Stimulated activated CD8-positive, alpha-beta memory T cell treated with anti-CD3 and anti-CD28 coated beads, Interleukin-7, amount 100 ng/mL, for 4 hours (primary cell): Measurements from ENCODE around the gene AGAP3.

Source experiments
- DNase-seq, 2 donors: peaks; one replicate each; pipeline ENCODE4 v3.0.0-alpha.2; 2020; ENCODE audit warnings: low read depth in 2 of 2

Gene AGAP3

DNA sequence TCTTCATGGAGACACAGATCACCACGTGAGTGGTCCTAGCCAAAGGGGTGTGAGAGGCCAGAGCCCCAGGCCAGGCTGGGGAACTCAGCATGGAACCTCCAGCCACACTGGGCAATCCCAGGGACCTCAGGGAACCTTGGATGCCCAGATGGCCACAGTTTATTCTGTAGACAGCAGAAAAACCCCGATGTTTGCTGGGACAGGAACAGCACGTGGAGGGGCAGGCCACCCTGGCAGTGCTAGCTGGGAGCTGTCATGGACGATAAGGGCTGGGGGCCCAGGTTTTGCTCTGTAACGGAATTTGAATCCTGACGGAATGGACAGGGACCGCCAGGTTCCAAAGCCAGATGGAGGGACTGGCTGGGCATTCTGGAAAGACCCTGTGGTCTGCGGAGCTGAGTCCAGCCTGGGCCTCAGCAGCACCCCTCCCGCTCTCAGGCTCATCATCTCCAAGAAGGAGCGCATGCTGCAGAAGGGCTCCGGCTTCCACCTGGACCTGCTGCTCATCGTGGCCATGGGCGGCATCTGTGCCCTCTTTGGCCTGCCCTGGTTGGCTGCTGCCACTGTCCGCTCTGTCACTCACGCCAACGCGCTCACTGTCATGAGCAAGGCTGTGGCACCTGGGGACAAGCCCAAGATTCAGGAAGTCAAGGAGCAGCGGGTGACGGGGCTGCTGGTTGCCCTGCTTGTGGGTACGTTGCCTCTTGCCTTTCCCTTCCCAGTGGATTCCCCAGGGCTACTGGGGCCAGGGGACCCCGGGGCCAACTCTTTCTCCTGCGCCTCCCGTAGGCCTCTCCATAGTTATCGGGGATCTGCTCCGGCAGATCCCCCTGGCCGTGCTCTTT lies 11.2 kb upstream of the AGAP3 start:
- no peak for DNase-seq

DNA sequence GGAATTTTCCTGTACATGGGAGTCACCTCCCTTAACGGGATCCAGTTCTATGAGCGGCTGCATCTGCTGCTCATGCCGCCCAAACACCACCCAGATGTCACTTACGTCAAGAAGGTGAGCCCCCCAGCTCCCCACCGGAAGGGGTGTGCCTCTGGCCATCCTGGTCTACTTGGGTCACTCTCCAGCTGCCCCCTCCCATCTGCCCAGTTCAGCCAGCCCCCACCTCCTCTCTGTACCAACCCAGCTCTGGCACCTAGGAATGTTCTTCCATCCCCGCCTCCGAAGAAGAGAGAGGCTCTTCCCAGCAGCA lies 10.7 kb upstream of the AGAP3 start:
- no peak for DNase-seq

DNA sequence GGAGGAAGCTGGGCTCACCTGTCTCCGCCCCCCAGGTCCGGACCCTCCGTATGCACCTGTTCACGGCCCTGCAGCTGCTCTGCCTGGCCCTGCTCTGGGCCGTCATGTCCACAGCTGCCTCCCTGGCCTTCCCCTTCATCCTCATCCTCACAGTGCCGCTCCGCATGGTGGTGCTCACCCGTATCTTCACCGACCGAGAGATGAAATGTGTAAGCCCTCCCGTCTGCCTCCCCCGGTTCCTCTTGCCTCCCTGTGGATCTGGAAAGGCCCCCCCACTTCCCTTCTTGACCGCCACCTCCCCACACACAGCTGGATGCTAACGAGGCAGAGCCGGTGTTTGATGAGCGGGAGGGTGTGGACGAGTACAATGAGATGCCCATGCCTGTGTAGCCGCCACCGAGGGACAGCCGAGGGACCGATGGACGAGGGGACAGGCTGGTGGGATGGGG lies 10.3 kb upstream of the AGAP3 start:
- no peak for DNase-seq

DNA sequence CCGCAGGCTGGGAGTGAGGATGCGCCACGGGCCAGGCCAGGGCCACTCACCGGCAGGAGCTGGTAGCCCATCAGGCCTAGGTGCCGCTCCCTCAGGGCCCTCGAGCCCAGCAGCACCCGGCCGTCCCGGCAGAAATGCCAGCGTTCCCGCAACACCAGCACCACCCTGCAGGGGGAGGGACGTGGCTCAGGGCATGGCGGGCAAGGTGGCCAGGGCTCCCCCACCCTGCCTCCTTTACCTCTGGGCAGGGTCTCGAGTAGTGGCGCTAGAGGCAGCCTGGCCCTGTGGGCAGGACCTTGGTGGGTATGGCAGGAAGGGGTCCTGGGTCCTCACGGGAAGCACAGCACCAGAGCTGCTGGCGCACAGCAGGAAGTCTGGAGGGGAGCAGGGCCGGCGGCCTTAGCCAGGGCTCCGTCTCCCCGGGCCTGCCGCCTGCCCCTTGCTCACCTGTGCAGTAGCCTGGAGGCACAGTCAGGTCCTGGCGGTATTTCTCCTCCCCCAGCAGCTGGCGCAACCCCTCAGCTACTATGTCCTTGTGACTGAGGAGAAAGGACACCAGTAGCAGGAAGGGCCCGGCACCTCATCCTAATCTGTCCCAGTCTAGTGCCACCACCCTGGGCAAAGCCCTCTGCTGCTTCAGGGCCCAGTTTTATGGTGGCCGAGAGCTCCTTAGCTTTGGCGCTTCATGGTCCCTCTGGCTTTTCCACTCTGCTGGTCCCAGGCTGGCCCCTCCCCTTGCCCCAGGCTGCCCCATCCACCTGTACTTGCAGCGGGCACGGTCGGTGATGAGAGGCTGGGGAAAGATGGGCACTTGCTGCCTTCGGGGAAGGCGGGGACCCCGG lies 9.2 kb upstream of the AGAP3 start:
- no peak for DNase-seq

DNA sequence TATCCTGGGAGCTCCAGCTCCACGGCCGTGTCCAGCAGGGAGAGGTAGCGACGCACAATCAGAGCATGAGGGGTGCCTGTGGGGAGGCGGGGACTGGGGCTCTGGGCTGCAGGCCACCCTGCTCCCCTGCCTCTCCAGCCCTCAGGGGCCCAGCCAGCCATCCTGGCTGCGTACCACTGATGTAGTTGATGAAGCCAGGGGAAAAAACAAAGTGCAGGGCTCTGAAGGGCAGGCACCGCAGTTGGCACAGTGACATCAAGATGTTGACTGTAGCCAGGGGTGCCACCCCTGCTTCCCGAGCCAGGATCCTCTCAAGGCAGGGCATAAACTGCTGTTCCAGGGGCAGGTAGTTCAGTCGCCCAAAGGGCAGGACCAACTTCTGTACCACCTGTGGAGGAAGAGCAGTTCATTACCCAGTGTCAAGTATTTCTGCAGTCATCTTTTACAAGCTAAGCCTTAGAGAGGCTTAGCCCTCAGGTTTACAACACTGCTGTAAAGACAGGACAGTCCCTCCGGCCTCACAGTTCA lies 8.5 kb upstream of the AGAP3 start:
- no peak for DNase-seq

DNA sequence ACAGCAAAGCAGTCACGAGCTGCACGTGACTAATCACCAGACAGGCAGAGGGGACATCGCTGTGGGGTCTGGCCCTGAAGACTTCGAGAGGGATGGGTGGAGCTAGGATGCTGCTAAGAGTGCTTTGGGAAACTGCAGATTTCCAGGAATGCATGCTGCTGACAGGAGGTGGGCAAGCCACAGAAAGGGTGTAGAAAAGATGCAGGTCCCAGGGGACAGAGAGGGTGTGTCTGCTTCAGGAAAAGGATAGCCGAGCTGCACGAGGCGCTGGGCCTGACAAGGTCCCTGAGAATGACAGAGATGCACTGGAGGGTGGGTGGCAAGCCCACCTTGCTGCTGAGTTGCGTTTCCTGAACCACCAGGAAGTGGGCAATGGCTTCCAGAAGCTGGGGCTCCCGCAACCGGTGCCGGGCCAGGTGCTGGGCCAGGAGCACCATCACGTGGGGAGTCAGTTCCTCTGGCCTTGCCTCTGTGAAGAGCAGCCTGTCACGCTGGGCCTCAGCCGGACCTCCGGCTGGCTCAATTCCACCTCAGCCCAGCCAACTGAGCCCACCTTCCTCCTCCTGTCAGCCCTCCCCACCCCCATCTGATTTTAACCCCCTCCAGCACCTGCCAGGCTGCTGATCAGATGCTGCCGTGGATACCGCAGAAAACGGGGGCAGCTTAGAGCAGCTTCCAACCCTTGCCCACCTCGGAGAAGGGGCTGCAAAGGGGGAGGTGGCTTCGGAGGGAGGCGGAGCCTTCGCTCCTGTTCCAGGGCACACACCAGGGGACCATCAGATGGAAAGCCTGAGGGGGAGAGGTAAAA lies 7.8 kb upstream of the AGAP3 start:
- DNase-seq, result no peak

DNA sequence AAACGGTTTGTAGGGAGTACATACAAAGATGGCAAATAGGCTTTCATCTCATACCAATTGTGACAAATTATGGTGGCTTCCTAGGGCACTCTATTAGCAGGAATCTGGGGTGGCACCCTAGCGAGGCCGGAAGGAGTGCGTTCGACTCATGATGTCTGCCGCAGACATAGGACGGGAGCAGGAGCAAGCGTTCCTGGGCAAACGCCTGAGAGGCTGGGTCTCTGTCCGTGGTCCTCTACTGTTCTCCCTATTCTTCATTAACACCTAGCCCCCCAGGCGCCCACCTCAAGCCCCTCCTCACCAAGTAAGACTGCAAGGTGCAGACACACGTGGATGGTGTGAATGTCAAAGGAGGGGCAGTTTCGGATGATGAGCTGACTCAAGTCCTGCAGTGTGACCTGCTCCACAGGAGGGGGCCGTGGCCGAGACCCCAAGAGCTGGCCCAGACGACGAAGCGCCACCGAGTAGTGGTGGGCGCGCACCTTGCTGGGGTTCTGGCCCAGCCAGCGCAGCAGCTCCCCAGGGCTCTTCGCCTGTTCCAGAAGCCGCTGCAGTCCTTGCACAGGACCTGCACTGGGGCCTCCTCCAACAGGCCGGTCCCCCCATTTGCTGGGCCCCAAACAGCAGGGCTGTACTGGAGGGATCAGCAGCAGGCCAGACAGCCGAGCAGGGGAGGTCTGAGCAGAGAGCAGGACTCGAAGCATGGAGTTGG lies 6.9 kb upstream of the AGAP3 start:
- DNase-seq, result no peak

DNA sequence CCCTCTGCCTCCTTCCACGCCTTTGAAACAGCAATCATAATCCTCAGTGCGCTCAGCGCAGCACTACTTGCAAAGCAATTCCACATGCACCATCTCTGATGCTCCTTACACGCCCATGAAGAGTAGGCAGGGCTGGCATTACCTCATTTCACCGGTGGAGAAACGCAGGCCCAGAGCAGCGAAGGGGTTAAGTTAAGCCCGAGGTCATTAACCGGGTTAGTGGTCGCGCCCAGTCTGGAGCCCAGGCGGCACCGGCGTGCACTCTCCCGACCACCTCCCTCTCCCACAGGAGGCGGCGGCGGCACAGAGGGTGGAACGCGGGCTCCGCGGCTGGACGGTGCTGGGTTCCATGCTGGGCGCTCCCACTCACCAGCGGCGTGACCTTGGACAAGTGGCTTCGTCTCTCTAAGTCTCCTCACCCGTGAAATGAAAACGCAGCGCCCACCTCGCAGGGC lies 6.2 kb upstream of the AGAP3 start:
- DNase-seq, result no peak

DNA sequence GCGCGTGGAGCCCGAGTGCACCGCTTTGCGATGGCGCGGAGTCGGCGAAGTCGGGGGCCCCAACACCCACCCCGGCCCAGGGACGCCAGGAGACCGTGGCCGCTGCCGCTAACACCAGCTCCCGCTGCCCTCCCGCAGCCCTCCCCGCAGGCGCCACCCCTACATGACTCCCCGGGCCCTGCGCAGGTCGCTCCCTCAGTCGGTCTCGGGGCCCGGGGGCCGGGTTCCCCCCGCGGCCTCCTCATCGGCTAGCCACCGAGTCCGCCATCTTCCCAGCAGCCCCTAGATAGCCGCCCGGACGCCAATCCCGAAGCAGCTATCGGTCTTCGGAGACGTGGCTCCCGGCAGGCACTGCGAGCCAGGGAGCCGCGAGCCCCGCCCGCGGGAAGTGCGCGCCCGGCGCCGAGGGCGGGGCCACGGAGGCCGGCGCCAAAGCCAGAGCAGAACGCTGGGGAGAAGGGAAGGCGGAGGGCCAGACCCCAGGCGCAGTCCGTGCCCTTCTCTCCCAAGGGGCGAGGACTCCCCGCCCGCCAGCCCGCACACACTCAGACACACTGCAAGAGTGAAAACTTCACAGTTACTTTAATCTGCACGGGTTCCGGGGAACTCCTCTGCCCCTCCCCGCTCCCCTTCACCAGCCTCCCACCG lies 5.6 kb upstream of the AGAP3 start, which contains the start of gene FASTK:
Gene FASTK (minus strand): TSS at position 288 of the 648 bp plus-strand sequence. CDS start 43 bp downstream, at position 245.
- peak; percentile 76 to 87 for DNase-seq

DNA sequence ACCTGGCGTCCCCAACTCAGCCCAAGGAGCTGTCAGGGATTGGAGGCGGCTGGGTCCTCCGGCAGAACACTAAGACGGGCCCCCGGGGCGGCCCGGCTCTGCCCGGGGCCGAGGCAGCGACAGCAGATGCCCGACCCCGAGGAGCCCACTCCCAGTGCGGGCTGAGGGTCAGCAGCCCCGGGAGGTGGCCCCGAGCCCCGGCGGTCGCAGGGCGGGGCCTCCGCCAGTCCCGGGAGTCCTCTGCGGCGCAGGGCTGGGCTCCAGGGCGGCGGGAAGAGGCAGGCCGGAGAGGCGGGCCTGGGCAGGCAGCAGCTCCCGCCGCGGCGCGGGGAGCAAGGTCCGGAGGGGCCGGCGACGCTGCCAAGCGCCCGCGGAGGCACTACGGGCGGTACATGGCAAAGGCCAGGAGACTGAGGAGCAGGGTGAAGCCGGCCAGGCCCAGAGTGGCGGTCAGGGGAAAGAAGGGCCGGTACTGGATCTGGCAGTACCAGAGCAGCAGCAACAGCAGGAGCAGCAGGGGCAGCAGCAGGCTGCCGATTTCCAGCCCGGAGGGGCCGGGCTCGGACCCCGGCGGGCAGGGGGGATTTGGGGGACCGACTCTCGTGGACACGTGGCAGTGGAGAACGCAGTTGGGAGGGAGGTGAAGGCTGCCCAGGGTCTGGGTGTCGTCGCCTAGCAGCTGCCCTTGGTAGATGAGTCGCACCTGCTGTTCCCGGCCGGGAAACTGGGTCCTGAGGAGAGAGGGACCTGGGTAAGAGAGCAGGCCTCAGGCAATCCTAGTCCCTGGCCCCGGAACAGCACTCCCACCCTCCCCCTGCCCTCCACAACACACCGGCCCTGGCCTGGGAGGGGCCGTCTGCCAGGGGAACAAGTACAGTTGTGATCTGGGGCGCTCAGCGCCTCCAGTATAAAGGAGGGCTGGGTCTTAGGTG lies 4.8 kb upstream of the AGAP3 start:
- DNase-seq, result no peak

DNA sequence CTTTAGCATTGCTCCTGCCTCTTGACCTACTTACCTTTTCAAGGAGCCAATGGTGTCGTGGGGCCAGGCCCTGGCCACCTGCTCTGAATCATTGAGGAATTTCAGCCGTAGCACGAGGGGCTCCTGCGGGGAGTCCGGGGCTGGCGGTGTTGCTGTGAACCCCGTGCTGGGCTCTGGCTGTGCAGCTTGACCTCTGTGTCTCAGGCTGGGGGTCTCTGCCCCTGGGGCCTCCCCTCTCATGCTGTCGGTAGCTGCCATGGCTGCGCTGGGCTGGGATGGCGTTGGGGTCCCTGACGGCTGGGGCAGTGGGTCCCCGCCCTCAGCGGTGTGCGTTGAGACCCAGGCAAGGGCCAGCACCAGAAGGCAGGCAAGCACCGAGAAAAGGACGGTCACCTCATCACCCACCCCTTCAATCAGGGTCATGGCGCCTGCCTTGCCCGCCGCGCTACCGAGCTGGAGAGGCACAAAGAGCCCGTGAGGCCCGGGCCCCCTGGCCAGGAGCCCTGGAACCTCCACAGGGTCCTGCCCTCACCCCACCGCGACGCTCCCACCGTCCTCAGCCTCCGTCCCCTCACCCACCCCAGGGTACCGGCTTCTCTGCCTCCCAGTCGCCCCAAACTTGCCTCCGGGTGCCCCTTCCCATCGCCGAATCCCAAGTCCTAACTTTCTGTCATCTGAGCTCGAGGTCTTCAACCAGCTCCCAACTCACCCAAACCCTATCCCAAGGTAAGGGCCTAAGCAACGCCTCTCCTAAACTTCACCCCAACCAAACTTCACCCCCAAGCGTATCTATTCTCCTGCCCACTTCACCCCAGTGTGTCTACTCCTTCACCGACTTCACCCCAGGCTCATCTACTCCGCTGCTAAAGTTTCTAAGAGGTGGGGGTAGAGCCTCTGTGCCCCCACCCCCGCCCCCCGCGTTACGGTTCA lies 3.9 kb upstream of the AGAP3 start:
- no peak for DNase-seq

DNA sequence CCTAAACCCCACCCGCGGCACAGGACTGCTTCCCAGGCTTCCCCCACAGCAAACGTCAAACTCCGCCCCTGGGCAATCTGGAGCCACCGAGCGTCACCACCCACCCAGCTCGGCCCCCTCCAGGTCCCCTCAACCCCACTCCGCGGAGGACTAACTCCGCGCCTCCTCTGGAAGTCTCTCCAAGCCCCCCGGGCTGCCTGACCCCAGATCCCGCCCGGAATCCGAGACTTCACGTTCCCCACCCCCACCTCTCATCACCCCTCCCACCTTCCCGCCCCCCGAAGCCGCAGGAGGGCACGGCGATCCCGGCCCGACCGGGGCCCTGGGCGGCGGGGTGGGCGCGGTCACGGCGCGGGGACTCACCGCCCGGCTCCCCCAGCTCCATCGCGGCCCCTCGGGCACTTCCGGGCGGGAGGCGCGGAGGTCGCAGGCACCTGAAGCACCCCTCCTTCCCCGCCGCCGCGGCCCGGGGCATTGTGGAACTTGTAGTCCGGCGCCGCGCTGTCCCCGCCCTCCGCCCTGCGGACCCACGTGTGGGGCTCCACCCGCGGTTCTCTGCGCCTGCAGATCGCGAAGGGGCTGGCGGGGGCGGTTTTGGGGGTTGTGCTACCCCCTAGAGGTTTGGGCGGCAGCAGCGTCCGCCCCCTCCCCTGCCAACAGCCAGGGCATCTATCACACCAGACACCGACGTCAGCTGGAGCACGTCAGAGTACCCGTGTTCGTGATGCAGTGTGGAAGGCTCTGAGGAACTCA lies 3.0 kb upstream of the AGAP3 start, which contains the start of gene TMUB1:
Gene TMUB1 (minus strand): TSS at position 423 of the 753 bp plus-strand sequence. CDS start 930 bp downstream, outside the sequence.
- DNase-seq, result peak; percentile 69 to 87

DNA sequence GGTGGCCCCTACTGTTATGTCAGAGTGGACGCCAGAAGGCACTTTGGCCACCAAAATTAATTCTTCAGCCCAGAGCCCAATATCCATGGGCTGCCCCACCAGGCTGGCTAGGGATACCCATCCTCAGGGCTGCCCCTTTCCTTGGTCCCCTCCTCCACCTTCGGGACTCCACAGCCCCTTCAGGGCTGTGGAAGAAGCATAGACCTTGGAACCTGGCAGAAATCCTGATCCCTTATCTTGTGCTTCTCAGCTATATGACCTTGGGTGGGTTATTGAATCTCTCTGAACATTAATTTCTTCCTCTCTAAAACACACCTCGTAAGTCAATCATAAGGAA lies 2.5 kb upstream of the AGAP3 start:
- DNase-seq, result no peak

DNA sequence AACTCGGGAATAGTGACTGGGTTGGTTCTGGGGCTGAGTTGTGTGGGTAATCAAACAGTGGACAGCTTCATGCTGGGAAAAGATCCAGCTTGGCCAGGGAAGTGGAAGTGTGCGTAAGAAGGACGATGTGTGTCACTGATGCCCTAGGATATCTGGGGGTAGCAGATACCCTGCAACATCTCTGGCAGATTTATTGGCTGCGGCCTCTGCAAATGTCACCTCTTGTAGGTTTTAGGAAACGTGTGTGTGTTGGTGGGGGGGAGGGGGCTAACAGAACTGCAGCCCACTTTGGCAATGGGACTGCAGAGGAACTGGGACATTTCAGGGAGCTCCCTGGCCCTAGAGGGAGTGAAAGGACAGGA lies 965 bp upstream of the AGAP3 start:
- no peak for DNase-seq

DNA sequence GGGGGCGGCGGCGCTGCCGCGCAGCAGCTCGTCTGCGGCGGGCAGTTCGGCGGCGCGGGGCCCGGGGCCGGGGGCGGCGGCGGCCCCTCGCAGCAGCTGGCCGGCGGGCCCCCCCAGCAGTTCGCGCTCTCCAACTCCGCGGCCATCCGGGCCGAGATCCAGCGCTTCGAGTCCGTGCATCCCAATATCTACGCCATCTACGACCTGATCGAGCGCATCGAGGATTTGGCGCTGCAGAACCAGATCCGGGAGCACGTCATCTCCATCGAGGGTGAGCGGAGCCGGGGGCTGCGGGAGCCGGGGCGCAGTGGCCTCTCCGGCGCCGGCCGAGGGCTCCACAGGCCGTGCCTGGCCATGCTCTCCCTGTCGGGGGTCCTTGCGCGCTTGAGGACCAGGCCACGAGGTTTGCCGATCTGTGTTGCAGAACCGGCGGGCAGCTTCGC lies 548 bp downstream of the AGAP3 start:
- no peak for DNase-seq

DNA sequence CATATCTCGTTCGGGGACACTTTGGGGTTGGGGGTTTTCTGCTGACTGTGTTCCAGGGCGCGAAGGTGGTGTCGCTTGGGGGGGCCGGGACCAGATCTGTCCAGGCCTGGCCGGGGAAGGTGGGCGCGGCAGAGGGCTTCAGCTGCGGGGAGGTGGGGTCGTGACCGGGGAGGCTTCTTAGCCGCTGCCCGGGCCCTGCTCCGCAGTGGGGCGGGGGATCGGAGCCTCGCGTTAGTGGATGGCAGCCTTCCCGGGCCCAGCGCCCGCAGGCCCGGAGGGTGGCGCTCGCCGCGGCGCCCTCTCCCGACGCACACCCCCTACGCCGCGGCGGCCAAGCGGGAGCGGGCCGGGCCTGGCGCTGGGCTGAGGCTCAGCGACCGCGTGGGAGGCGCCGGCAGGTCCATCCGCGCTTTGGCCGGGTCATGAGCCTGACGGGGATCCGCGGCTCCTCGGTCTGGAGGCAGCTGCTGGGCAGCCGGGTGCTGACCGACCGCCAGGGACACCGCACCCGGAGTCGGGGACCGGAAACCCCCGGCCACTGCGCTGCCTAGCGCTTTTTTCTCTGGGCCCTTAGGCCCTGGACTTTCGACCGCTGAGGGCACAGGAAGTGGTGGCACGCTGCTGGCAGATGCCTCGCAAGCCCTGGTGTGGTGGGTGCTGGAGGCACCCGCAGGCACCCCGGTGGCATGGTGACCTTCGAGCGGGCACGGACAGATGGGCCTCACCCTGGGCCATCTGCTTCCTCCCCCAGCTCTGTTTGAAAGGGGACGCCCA lies 1.2 kb downstream of the AGAP3 start:
- DNase-seq, result no peak
